ENCODE results near the gene SAPCD2.
A peak's percentile ranks its signal among the peaks of the same experiment; 100 is the strongest.

SAPCD2 gene

GRCh38 chr9:137114220-137114612, 43.9 kb upstream of the SAPCD2 start:
- peaks cover 0 to 8% of the 10 kb centered on the region in 2 experiments; a peak in 1 of 3 replicates for H3K36me3 ChIP-seq (ENCODE audit: control insufficient read depth in 2 of 2, insufficient read depth in 1 of 2, low read length in 2 of 2)
- no peak for TF ChIP-seq ZNF16 (tag by site-specific recombination; IDR thresholded peaks at IDR 0.05; ENCODE audit: low read depth)
- ChIA-PET CTCF (interaction anchor here (0.6 kb wide), 1 partner anchor 121 kb away, joined by 4 read pairs; no protein-coding TSS in a partner anchor), POLR2A (interaction anchor here (1.4 kb wide), 1 partner anchor 126 kb away, joined by 6 read pairs; the partner anchor contains the start of gene TUBB4B)
- H3K9me3 ChIP-seq (ENCODE audit: control insufficient read depth, insufficient read depth, low read depth, low read length) = no peaks in the 10 kb centered on the region
- H3K27ac ChIP-seq (ENCODE audit: extremely low read depth, low read depth, low read length) = no peak overlapping the region
- H3K4me1 ChIP-seq (ENCODE audit: control insufficient read depth, insufficient read depth, low read length) = no peaks in the 10 kb centered on the region
- H3K4me3 ChIP-seq (ENCODE audit: low read depth, low read length) = peak overlapping the region; percentile 4

GRCh38 chr9:137113385-137114159, 43.2 kb upstream of the SAPCD2 start:
- ChIA-PET CTCF (interaction anchor here (0.6 to 1.9 kb wide), 3 partner anchors 46 to 122 kb away, joined by 4 read pairs; no protein-coding TSS in a partner anchor), POLR2A (interaction anchor here (1.1 to 1.4 kb wide), 2 partner anchors 24 to 127 kb away, joined by 4 to 6 read pairs; partner anchors contain the start of gene TUBB4B)
- H3K4me1 ChIP-seq (ENCODE audit: control insufficient read depth, insufficient read depth, low read length) = no peaks in the 10 kb centered on the region
- no peaks in the 10 kb centered on the region for H3K9me3 ChIP-seq (ENCODE audit: control insufficient read depth, insufficient read depth, low read depth, low read length)
- no peak overlapping the region for H3K4me3 ChIP-seq (ENCODE audit: low read depth, low read length)
- no peak for TF ChIP-seq ZNF701 (tag by site-specific recombination; IDR thresholded peaks at IDR 0.05)
- no peak for TF ChIP-seq ZNF555 (tag by site-specific recombination; conservative IDR thresholded peaks at IDR 0.05)
- H3K27ac ChIP-seq (ENCODE audit: extremely low read depth, low read depth, low read length) = no peak overlapping the region
- H3K36me3 ChIP-seq (ENCODE audit: control insufficient read depth in 2 of 2, insufficient read depth in 1 of 2, low read length in 2 of 2) = peaks cover 0 to 15% of the 10 kb centered on the region in 2 experiments; a peak in 1 of 3 replicates

- TF ChIP-seq ZNF600 (tag by site-specific recombination; IDR thresholded peaks at IDR 0.05) (peak; percentile 51; the same call in 1 of the 2 replicates), HIC1 (tag by site-specific recombination; IDR thresholded peaks at IDR 0.05) (no peak), ZNF214 (tag by site-specific recombination; IDR thresholded peaks at IDR 0.05; ENCODE audit: borderline replicate concordance) (no peak), ZNF16 (tag by site-specific recombination; IDR thresholded peaks at IDR 0.05; ENCODE audit: low read depth) (no peak), ZFHX2 (tag by site-specific recombination; conservative IDR thresholded peaks at IDR 0.05) (0 out of 2 replicates have a peak, but pooled peaks have one; percentile 19), YY2 (tag by site-specific recombination; IDR thresholded peaks at IDR 0.05) (no peak), KLF8 (tag by site-specific recombination; IDR thresholded peaks at IDR 0.05) (peak; percentile 31; the same call in 1 of the 2 replicates), SP3 (tag by site-specific recombination; IDR thresholded peaks at IDR 0.05) (no peak)
- peaks cover 0 to 23% of the 10 kb centered on the region in 2 experiments; a peak in 1 of 3 replicates for H3K36me3 ChIP-seq (ENCODE audit: control insufficient read depth in 2 of 2, insufficient read depth in 1 of 2, low read length in 2 of 2)
- no peak overlapping the region for H3K27ac ChIP-seq (ENCODE audit: extremely low read depth, low read depth, low read length)
- H3K9me3 ChIP-seq (ENCODE audit: control insufficient read depth, insufficient read depth, low read depth, low read length) = no peaks in the 10 kb centered on the region
- no peaks in the 10 kb centered on the region for H3K4me1 ChIP-seq (ENCODE audit: control insufficient read depth, insufficient read depth, low read length)
- CTCF ChIA-PET = interaction anchor here (1.2 to 1.9 kb wide), 2 partner anchors 45 to 84 kb away, joined by 4 read pairs; no protein-coding TSS in a partner anchor
- POLR2A ChIA-PET = interaction anchor here (1.1 to 1.4 kb wide), 2 partner anchors 23 to 128 kb away, joined by 4 to 6 read pairs; partner anchors contain the start of gene TUBB4B
- no peak overlapping the region for H3K4me3 ChIP-seq (ENCODE audit: low read depth, low read length)
These were observed 42.4 kb upstream of the SAPCD2 start for GRCh38 chr9:137112564-137113384.

GRCh38 chr9:137111788-137112563, 41.6 kb upstream of the SAPCD2 start:
- no peak overlapping the region for H3K4me3 ChIP-seq (ENCODE audit: low read depth, low read length)
- ChIA-PET CTCF (interaction anchor here (1.2 to 1.9 kb wide), 2 partner anchors 44 to 83 kb away, joined by 4 read pairs; no protein-coding TSS in a partner anchor), POLR2A (no interaction called here)
- no peak for TF ChIP-seq ZNF623 (tag by site-specific recombination; IDR thresholded peaks at IDR 0.05)
- no peak for TF ChIP-seq ZNF548 (tag by site-specific recombination; IDR thresholded peaks at IDR 0.05)
- TF ChIP-seq ZNF19 (tag by site-specific recombination; IDR thresholded peaks at IDR 0.05; ENCODE audit: low read depth) = no peak
- no peak for TF ChIP-seq ZNF423 (tag by site-specific recombination; IDR thresholded peaks at IDR 0.05)
- TF ChIP-seq ZNF239 (tag by site-specific recombination; IDR thresholded peaks at IDR 0.05) = no peak
- peaks cover 0 to 31% of the 10 kb centered on the region in 2 experiments; a peak in 1 of 3 replicates for H3K36me3 ChIP-seq (ENCODE audit: control insufficient read depth in 2 of 2, insufficient read depth in 1 of 2, low read length in 2 of 2)
- no peaks in the 10 kb centered on the region for H3K4me1 ChIP-seq (ENCODE audit: control insufficient read depth, insufficient read depth, low read length)
- H3K9me3 ChIP-seq (ENCODE audit: control insufficient read depth, insufficient read depth, low read depth, low read length) = no peaks in the 10 kb centered on the region
- no peak overlapping the region for H3K27ac ChIP-seq (ENCODE audit: extremely low read depth, low read depth, low read length)
